H1 (cell line): ENCODE data around the gene NUP210. TPM values are rescaled to one million over a fixed set of nuclear protein-coding genes. Genes with fewer than 3 reads are reported as not detected.

Experiments
- CTCF ChIA-PET: fragments of 300-600 bp; sonication (Branson Sonifier 250); formaldehyde crosslinking; loops from one replicate; lab custom pipeline; 2021; ENCODE audit not compliant: partially characterized antibody; lab: Charles Lee
- POLR2A ChIA-PET: fragments of 300-600 bp; sonication (Branson Sonifier 250); formaldehyde crosslinking; loops from one replicate; lab custom pipeline; 2021; ENCODE audit warnings: inconsistent platforms; ENCODE audit not compliant: partially characterized antibody; lab: Charles Lee
- DNase-seq, 2 experiments: peaks; one replicate each; pipeline versions ENCODE4 v3.0.0 to v3.0.0-alpha.2; 2010 to 2022; ENCODE audit warnings: low spot score in 2 of 2, low read depth in 1 of 2, mixed read lengths in 1 of 2
- FAIRE-seq: peaks from 2 replicates; lab custom pipeline; 2011; peaks lifted over from hg19 to GRCh38; lab: Jason Lieb, UNC
- H2AFZ ChIP-seq: 2 replicates; pipeline ENCODE4 v1.8.1; 2012; ENCODE audit warnings: low read length, inconsistent platforms
- H2AK5ac ChIP-seq: 2 replicates; pipeline ENCODE4 v1.6.1; 2013; ENCODE audit warnings: low read depth, low read length
- H2BK120ac ChIP-seq: replicated peaks from 2 replicates; pipeline ENCODE3; 2013; ENCODE audit warnings: low read depth, low read length, inconsistent platforms
- H2BK12ac ChIP-seq: 2 replicates; pipeline ENCODE4 v1.6.1; 2013; ENCODE audit warnings: low read depth, low read length
- H2BK15ac ChIP-seq: 2 replicates; pipeline ENCODE4 v1.6.1; 2013; ENCODE audit warnings: low read length
- H2BK20ac ChIP-seq: 2 replicates; pipeline ENCODE4 v1.6.1; 2013; ENCODE audit warnings: low read length
- H2BK5ac ChIP-seq: 2 replicates; pipeline ENCODE4 v1.6.1; 2013; ENCODE audit warnings: low read depth, low read length
- H3K14ac ChIP-seq: 2 replicates; pipeline ENCODE4 v1.6.1; 2013; ENCODE audit warnings: inconsistent platforms; ENCODE audit not compliant: insufficient read length
- H3K18ac ChIP-seq: 2 replicates; pipeline ENCODE4 v1.6.1; 2013; ENCODE audit warnings: low read length; ENCODE audit errors: extremely low read depth
- H3K23ac ChIP-seq: 2 replicates; pipeline ENCODE4 v1.6.1; 2013; ENCODE audit warnings: inconsistent platforms; ENCODE audit not compliant: insufficient read length
- H3K23me2 ChIP-seq: 2 replicates; pipeline ENCODE4 v1.6.1; 2013; ENCODE audit warnings: low read depth, low read length
- H3K27ac ChIP-seq: 2 replicates; pipeline ENCODE4 v1.6.1; 2011; ENCODE audit warnings: low read depth, low read length, inconsistent platforms
- H3K27me3 ChIP-seq, 4 experiments: replicated peaks in 1 of 4; 1 replicate in 1 of 4; 2 replicates in 3 of 4; pipeline versions ENCODE4 v1.6.1 to v1.8.1; 2011 to 2013; ENCODE audit warnings: low read length in 3 of 4, mild to moderate bottlenecking in 3 of 4, inconsistent platforms in 2 of 4, mixed read lengths in 2 of 4, moderate library complexity in 1 of 4; ENCODE audit not compliant: control insufficient read depth in 3 of 4, insufficient read depth in 3 of 4; ENCODE audit errors: extremely low read depth in 1 of 4
- H3K36me3 ChIP-seq, 4 experiments: 2 replicates each; pipeline versions ENCODE4 v1.6.1 to v1.8.1; 2011 to 2013; ENCODE audit warnings: mild to moderate bottlenecking in 4 of 4, low read length in 3 of 4, moderate library complexity in 2 of 4, control low read depth in 1 of 4, inconsistent platforms in 1 of 4; ENCODE audit not compliant: insufficient read depth in 4 of 4, control insufficient read depth in 2 of 4
- H3K4ac ChIP-seq: replicated peaks from 2 replicates; pipeline ENCODE3; 2013; ENCODE audit warnings: low read length, low read depth, mixed read lengths, inconsistent platforms; ENCODE audit not compliant: insufficient read length
- H3K4me1 ChIP-seq, 4 experiments: replicated peaks in 1 of 4; 1 replicate in 1 of 4; 2 replicates in 3 of 4; pipeline versions ENCODE4 v1.6.1 to v1.8.1; 2011 to 2013; ENCODE audit warnings: low read length in 3 of 4, inconsistent platforms in 2 of 4, mixed read lengths in 1 of 4; ENCODE audit not compliant: insufficient read depth in 4 of 4, control insufficient read depth in 3 of 4
- H3K4me2 ChIP-seq, 2 experiments: 2 replicates each; pipeline versions ENCODE4 v1.6.1 to v1.8.1; 2011 to 2013; ENCODE audit warnings: low read depth in 2 of 2, low read length in 2 of 2, control low read depth in 1 of 2, inconsistent platforms in 1 of 2, mild to moderate bottlenecking in 1 of 2; ENCODE audit not compliant: insufficient read depth in 1 of 2
- H3K4me3 ChIP-seq, 4 experiments: fragments of 200-600, 300-600 bp in 1 of 4; sonication (generic), shearing (Covaris generic), sonication (Bioruptor Twin) in 1 of 4; 2 replicates each; pipeline versions ENCODE4 v1.5.1 to v1.8.1; 2011 to 2016; ENCODE audit warnings: low read length in 4 of 4, low read depth in 3 of 4, control low read depth in 2 of 4, inconsistent platforms in 2 of 4, mild to moderate bottlenecking in 2 of 4, mixed read lengths in 1 of 4, moderate library complexity in 1 of 4; ENCODE audit not compliant: insufficient read depth in 2 of 4; ENCODE audit errors: extremely low read depth in 1 of 4
- H3K56ac ChIP-seq: replicated peaks from 2 replicates; pipeline ENCODE3; 2013; ENCODE audit warnings: low read depth, mild to moderate bottlenecking, mixed read lengths, low read length, inconsistent platforms; ENCODE audit not compliant: insufficient read length
- H3K79me1 ChIP-seq: 2 replicates; pipeline ENCODE4 v1.6.1; 2013; ENCODE audit warnings: low read depth, low read length, control low read depth
- H3K79me2 ChIP-seq, 2 experiments: 2 replicates each; pipeline versions ENCODE4 v1.6.1 to v1.8.1; 2012 to 2013; ENCODE audit warnings: low read length in 2 of 2, mild to moderate bottlenecking in 2 of 2, inconsistent platforms in 1 of 2; ENCODE audit not compliant: insufficient read depth in 2 of 2, control insufficient read depth in 1 of 2
- H3K9ac ChIP-seq, 4 experiments: replicated peaks in 1 of 4; 1 replicate in 1 of 4; 2 replicates in 3 of 4; pipeline versions ENCODE4 v1.6.1 to v1.8.1; 2011 to 2013; ENCODE audit warnings: low read depth in 3 of 4, low read length in 3 of 4, control low read depth in 2 of 4, mild to moderate bottlenecking in 2 of 4, moderate library complexity in 2 of 4, inconsistent platforms in 1 of 4; ENCODE audit errors: extremely low read depth in 1 of 4
- H3K9me3 ChIP-seq, 2 experiments: 2 replicates each; pipeline versions ENCODE4 v1.6.1 to v1.8.1; 2012 to 2013; ENCODE audit warnings: mild to moderate bottlenecking in 2 of 2, moderate library complexity in 2 of 2, control low read depth in 1 of 2, inconsistent platforms in 1 of 2, low read depth in 1 of 2, low read length in 1 of 2, mixed read lengths in 1 of 2; ENCODE audit not compliant: insufficient read depth in 2 of 2
- H4K20me1 ChIP-seq, 2 experiments: replicated peaks in 1 of 2; 2 replicates each; pipeline versions ENCODE3 to v1.8.1; 2011 to 2013; ENCODE audit warnings: inconsistent platforms in 2 of 2, low read length in 2 of 2, mild to moderate bottlenecking in 1 of 2; ENCODE audit not compliant: insufficient read depth in 2 of 2, control insufficient read depth in 1 of 2
- H4K5ac ChIP-seq: 2 replicates; pipeline ENCODE4 v1.6.1; 2013; ENCODE audit warnings: low read length, low read depth, mixed read lengths, inconsistent platforms; ENCODE audit not compliant: insufficient read length
- H4K8ac ChIP-seq: 2 replicates; pipeline ENCODE4 v1.8.0; 2013; ENCODE audit warnings: mild to moderate bottlenecking, moderate library complexity, low read length, inconsistent platforms; ENCODE audit not compliant: insufficient read depth; ENCODE audit errors: extremely low read depth
- H4K91ac ChIP-seq: replicated peaks from 2 replicates; pipeline ENCODE3; 2013; ENCODE audit warnings: low read length, mixed read lengths, inconsistent platforms; ENCODE audit not compliant: insufficient read length
- JUND ChIP-seq: IDR thresholded peaks from 2 replicates; pipeline ENCODE4 v1.6.1; 2011; ENCODE audit warnings: mild to moderate bottlenecking, improper control_type of control experiment, low read length
- WGBS, 2 experiments: shearing (Covaris generic) in 1 of 2; methylation state at CpG; one replicate each; pipeline versions ENCODE4 v1.1.6 to v1.1.7; 2013 to 2015; ENCODE audit warnings: low lambda C conversion rate in 2 of 2, mixed read lengths in 2 of 2, inconsistent platforms in 1 of 2, low coverage in 1 of 2, missing lambda C conversion rate in 1 of 2; ENCODE audit not compliant: insufficient replicate concordance in 2 of 2, insufficient coverage in 1 of 2, insufficient read length in 1 of 2; ENCODE audit errors: extremely low coverage in 1 of 2, missing lambda C conversion rate in 1 of 2; 5-methylcytosine and 5-hydroxymethylcytosine counted together
- polyA plus RNA-seq, 7 experiments: library from polyadenylated mRNA; depleted of rRNA in 3 of 7; stranded (reverse) in 5 of 7; unstranded in 2 of 7; fragments of >200 nt in 5 of 7; fragments of 200-250 nt in 2 of 7; gene quantifications; 1 replicate in 5 of 7; 2 replicates in 1 of 7; 4 replicates in 1 of 7; pipeline versions ENCODE4 v1.2.1 to v1.2.3, GENCODE V29; 2011 to 2013; ENCODE audit warnings: missing spikeins in 2 of 7, mixed read lengths in 2 of 7
- total RNA-seq: library from RNA; stranded (reverse); fragmentation: NEBNext Ultra II Directional; extraction: Animal tissue kit (Norgen Biotek cat#: 25700); gene quantifications from 2 replicates; pipeline ENCODE4 v1.2.1, GENCODE V29; 2021

NUP210 gene
- total and polyA plus RNA-seq, 2 of the 8 experiments (the other 6 are each of a cell fraction or from before 2014, with no cell fraction given): 51.0 to 53.7 TPM

DNA sequence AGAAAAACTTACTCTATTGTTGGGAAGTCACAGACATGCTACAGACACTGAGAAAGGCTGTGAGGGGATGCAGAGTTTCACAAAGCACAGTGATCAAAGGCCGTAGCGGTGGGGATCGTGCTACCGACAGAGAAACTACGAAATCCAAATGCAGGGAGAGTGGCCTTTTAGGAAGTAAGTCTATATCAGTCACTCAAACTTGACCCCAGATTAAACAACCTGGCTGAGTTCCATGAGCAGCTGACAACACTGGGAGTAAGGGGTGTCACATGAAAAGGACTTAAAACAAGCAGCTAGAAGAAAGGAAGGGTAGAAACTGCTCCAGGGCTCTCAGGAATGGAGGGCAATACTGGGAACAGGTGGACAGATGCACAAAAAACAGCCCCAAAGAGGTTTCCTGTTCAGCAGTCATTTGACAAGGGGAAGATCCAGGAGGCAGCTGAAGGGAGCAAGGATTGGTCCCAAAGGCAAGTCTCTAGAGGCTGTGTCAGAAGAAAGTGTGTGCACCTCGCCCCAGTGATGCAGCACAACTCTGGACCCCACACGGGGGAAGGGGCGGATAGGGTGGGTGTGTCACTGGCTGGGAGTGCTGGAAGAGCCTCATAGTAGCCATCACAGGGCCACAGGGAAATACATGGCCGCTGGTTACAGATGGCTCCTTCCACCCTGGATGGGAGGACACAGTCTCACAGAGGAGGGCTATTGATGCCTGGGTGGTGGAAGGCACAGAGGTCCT is 39.7 kb upstream of the NUP210 start:
- H2BK20ac ChIP-seq: no peak overlapping the region
- no peaks in the 10 kb centered on the region for H3K9me3 ChIP-seq
- H3K4ac ChIP-seq: peak overlapping the region; percentile 44
- no peak overlapping the region for H2BK12ac ChIP-seq
- no peak for DNase-seq
- H4K20me1 ChIP-seq: no peaks in the 10 kb centered on the region
- CTCF ChIA-PET: interaction anchor here (0.5 to 4.8 kb wide), 15 partner anchors 6 to 368 kb away, joined by 3 to 43 read pairs (median 4); partner anchors contain the start of gene HDAC11
- no peak overlapping the region for H4K91ac ChIP-seq
- no peaks in the 10 kb centered on the region for H3K79me2 ChIP-seq
- H2AK5ac ChIP-seq: no peak overlapping the region
- H3K27me3 ChIP-seq: peaks cover 3 to 10% (median 9%) of the 10 kb centered on the region in 4 experiments; a peak in 6 of 7 replicates
- H3K4me2 ChIP-seq: no peak overlapping the region
- H3K14ac ChIP-seq: no peak overlapping the region
- H3K36me3 ChIP-seq: no peaks in the 10 kb centered on the region
- FAIRE-seq: no peak
- H3K18ac ChIP-seq: no peak overlapping the region
- no peak overlapping the region for H2BK5ac ChIP-seq
- 0 out of 2 replicates have a peak overlapping the region, but pooled peaks have one; percentile 73 for H2BK15ac ChIP-seq
- H3K27ac ChIP-seq: no peak overlapping the region
- H3K23me2 ChIP-seq: no peaks in the 10 kb centered on the region; the same call in 1 of the 2 replicates
- H4K5ac ChIP-seq: no peak overlapping the region
- H3K9ac ChIP-seq: no peak overlapping the region
- H4K8ac ChIP-seq: no peak overlapping the region; the same call in 1 of the 2 replicates
- no peak overlapping the region for H3K23ac ChIP-seq
- WGBS, 2 experiments: 94% methylated on average over 9 of the region's 9 CpGs; no CpG with 5 or more reads in 1 of the 2 experiments
- no peak overlapping the region for H2BK120ac ChIP-seq
- no peaks in the 10 kb centered on the region for H3K79me1 ChIP-seq
- POLR2A ChIA-PET: interaction anchor here (1.0 kb wide), 1 partner anchor 39 kb away, joined by 3 read pairs; the partner anchor contains the start of gene NUP210
- H3K4me1 ChIP-seq: peaks cover 0 to 2% (median 0%) of the 10 kb centered on the region in 4 experiments; a peak in 3 of 7 replicates
- no peak overlapping the region for H3K56ac ChIP-seq
- H3K4me3 ChIP-seq: no peak overlapping the region
- H2AFZ ChIP-seq: no peak overlapping the region
- TF ChIP-seq JUND: no peak
